Measurements from ENCODE around the gene ID1.
A peak's percentile ranks its signal among the peaks of the same experiment; 100 is the strongest.
"Not testable (repeated sequence)": the region's sequence is repeated elsewhere in the genome, so short reads cannot be mapped to it uniquely, and the experiment has no call there.

The ID1 gene

GRCh38 chr20:31579245-31579644 is 25.8 kb upstream of the ID1 start:
- Mint-ChIP-seq H3K27me3 (no peaks in the 10 kb centered on the region), H3K9me3 (no peaks in the 10 kb centered on the region), H3K27ac (ENCODE audit: low read depth) (no peak overlapping the region), H3K4me3 (no peak overlapping the region), H3K36me3 (ENCODE audit: insufficient read depth) (peaks cover 7% of the 10 kb centered on the region), H3K4me1 (no peaks in the 10 kb centered on the region)
- DNase-seq (ENCODE audit: low spot score in 2 of 2): no peak
- no peak for ATAC-seq (replicated peaks; ENCODE audit: extremely low read depth, poor library complexity, severe bottlenecking)

DNA sequence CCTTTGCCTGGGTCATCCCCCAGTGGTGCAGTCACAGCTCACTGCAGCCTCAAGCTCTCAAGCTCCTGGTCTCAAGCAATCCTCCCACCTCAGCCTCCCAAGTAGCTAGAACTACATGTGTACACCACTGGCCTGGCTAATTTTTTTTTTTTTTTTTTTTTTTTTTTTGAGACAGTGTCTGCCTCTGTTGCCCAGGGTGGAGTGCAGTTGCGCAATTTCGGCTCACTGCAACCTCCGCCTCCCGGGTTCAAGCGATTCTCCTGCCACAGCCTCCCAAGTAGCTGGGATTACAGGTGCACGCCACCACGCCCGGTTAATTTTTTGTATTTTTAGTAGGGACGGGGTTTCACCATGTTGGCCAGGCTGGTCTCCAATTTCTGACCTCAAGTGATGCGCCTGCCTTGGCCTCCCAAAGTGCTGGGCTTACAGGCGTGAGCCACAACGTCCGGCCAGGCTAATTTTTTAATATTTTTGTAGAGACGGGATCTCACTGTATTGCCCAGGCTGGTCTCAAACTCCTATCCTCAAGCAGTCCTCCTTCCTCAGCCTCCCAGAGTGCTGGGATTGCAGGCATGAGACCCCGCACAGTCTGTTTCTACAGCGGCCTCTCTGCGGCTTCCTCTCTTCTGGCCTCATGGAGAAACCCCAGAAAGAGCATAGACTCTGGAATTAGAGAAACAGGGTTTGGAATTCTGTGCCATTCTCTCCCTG is 25.0 kb upstream of the ID1 start:
- DNase-seq (ENCODE audit: low spot score in 2 of 2); H3K4me3 Mint-ChIP-seq; H3K27me3 Mint-ChIP-seq; ATAC-seq (replicated peaks; ENCODE audit: extremely low read depth, poor library complexity, severe bottlenecking); H3K27ac Mint-ChIP-seq (ENCODE audit: low read depth); H3K36me3 Mint-ChIP-seq (ENCODE audit: insufficient read depth); H3K9me3 Mint-ChIP-seq; H3K4me1 Mint-ChIP-seq: not testable (repeated sequence)

- no peak for DNase-seq (ENCODE audit: low spot score in 2 of 2)
- H3K4me1 Mint-ChIP-seq: no peaks in the 10 kb centered on the region
- peaks cover 12% of the 10 kb centered on the region for H3K36me3 Mint-ChIP-seq (ENCODE audit: insufficient read depth)
Measured at GRCh38 chr20:31580706-31581105, 24.4 kb upstream of the ID1 start.

DNA sequence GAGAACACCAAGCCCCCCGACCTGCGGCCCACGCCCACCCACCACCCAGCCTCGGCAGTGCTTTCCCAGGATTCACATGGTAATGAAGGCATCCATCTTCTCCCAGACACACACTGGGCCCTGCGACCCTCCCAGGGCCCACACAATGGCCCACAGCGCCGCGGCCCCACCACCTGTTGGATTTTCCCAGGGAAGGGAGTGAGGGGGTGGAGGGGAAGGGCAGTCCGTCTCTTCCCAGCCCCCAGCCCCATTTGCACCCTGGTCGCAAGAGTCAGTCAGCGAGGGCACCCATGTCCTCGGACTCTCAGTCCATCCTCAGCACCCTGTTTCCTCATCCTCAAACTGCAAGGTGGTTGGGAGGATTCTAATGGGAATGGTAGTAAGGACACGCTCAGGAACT is 23.7 kb upstream of the ID1 start:
- Mint-ChIP-seq H3K27me3 (no peaks in the 10 kb centered on the region), H3K36me3 (ENCODE audit: insufficient read depth) (peaks cover 12% of the 10 kb centered on the region)
- DNase-seq (ENCODE audit: low spot score in 2 of 2): no peak

More at GRCh38 chr20:31580706-31581105, 24.4 kb upstream of the ID1 start:
- no peak for ATAC-seq (replicated peaks; ENCODE audit: extremely low read depth, poor library complexity, severe bottlenecking)
- H3K27me3 Mint-ChIP-seq: no peaks in the 10 kb centered on the region
- H3K4me3 Mint-ChIP-seq: no peak overlapping the region
- no peaks in the 10 kb centered on the region for H3K9me3 Mint-ChIP-seq
- no peak overlapping the region for H3K27ac Mint-ChIP-seq (ENCODE audit: low read depth)

GRCh38 chr20:31587545-31588389 is 17.3 kb upstream of the ID1 start:
- Mint-ChIP-seq H3K4me1 (peaks cover 8% of the 10 kb centered on the region), H3K4me3 (peak overlapping the region; percentile 68), H3K27ac (ENCODE audit: low read depth) (no peak overlapping the region), H3K9me3 (no peaks in the 10 kb centered on the region), H3K36me3 (ENCODE audit: insufficient read depth) (peaks cover 9% of the 10 kb centered on the region), H3K27me3 (peaks cover 17% of the 10 kb centered on the region)
- ATAC-seq (replicated peaks; ENCODE audit: extremely low read depth, poor library complexity, severe bottlenecking) (no peak), DNase-seq (ENCODE audit: low spot score in 2 of 2) (no peak)

More for the DNA sequence above, 23.7 kb upstream of the ID1 start:
- no peak for ATAC-seq (replicated peaks; ENCODE audit: extremely low read depth, poor library complexity, severe bottlenecking)
- no peaks in the 10 kb centered on the region for H3K9me3 Mint-ChIP-seq
- H3K27ac Mint-ChIP-seq (ENCODE audit: low read depth): no peak overlapping the region
- no peak overlapping the region for H3K4me3 Mint-ChIP-seq
- H3K4me1 Mint-ChIP-seq: no peaks in the 10 kb centered on the region

DNA sequence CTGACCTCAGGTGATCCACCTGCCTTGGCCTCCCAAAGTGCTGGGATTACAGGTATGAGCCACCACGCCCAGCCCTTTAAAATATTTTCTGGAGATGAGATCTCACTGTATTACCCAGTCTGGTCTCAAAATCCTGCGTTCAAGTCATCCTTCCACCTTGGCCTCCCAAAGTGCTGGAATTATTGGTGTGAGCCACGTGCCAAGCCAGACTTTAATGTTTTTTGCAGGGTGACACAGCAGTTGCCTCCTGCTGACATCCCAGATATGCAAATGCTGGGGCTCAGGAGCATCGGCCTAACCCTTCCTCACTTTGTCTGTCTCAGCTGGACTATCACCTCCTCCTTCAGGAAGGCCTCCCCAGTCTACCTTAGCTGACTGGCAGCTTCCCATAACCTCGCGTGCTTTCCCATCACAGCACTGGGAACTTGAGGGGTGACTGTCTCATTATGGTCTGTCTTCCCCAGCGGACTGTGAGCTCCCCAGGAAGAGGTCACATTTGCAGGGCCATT is 14.3 kb upstream of the ID1 start:
- ATAC-seq (replicated peaks; ENCODE audit: extremely low read depth, poor library complexity, severe bottlenecking) (no peak), DNase-seq (ENCODE audit: low spot score in 2 of 2) (no peak)
- H3K4me1 Mint-ChIP-seq: peaks cover 8% of the 10 kb centered on the region
- H3K36me3 Mint-ChIP-seq (ENCODE audit: insufficient read depth): peaks cover 4% of the 10 kb centered on the region
- H3K27ac Mint-ChIP-seq (ENCODE audit: low read depth): no peak overlapping the region
- no peak overlapping the region for H3K4me3 Mint-ChIP-seq
- H3K27me3 Mint-ChIP-seq: peaks cover 21% of the 10 kb centered on the region
- H3K9me3 Mint-ChIP-seq: no peaks in the 10 kb centered on the region

GRCh38 chr20:31593221-31594001 is 11.7 kb upstream of the ID1 start:
- Mint-ChIP-seq H3K9me3 (no peaks in the 10 kb centered on the region), H3K27ac (ENCODE audit: low read depth) (no peak overlapping the region), H3K27me3 (peaks cover 16% of the 10 kb centered on the region), H3K4me3 (no peak overlapping the region), H3K36me3 (ENCODE audit: insufficient read depth) (peaks cover 4% of the 10 kb centered on the region), H3K4me1 (peaks cover 2% of the 10 kb centered on the region)
- DNase-seq (ENCODE audit: low spot score in 2 of 2) (no peak), ATAC-seq (replicated peaks; ENCODE audit: extremely low read depth, poor library complexity, severe bottlenecking) (no peak)

DNA sequence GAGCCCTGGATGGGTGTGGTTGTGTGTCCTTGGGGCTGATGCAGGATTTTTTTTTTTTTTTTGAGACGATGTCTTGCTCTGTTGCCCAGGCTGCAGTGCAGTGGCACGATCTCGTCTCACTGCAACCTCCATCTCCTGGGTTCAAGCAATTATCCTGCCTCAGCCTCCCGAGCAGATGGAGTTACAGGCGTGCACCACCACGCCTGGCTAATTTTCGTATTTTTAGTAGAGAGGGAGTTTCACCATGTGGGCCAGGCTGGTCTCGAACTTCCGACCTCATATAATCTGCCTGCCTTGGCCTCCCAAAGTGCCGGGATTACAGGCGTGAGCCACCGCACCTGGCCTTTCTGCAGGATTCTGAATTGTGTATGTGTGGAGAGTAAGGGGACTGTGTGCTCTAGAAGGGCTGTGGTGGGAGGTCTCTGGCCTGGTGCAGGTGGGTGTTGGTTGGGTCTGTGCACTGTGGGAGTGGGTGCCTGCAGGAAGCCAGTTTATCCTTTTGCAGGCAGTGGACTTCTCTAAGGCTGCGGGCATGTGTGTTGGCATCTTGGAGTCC is 11.0 kb upstream of the ID1 start:
- DNase-seq (ENCODE audit: low spot score in 2 of 2) (no peak), ATAC-seq (replicated peaks; ENCODE audit: extremely low read depth, poor library complexity, severe bottlenecking) (no peak)
- Mint-ChIP-seq H3K9me3 (no peaks in the 10 kb centered on the region), H3K4me3 (no peak overlapping the region), H3K27ac (ENCODE audit: low read depth) (no peak overlapping the region), H3K27me3 (peaks cover 10% of the 10 kb centered on the region), H3K4me1 (no peaks in the 10 kb centered on the region), H3K36me3 (ENCODE audit: insufficient read depth) (no peaks in the 10 kb centered on the region)

- Mint-ChIP-seq H3K27me3 (peaks cover 8% of the 10 kb centered on the region), H3K27ac (ENCODE audit: low read depth) (no peak overlapping the region)
- ATAC-seq (replicated peaks; ENCODE audit: extremely low read depth, poor library complexity, severe bottlenecking): no peak
Measured at GRCh38 chr20:31594558-31595379, 10.3 kb upstream of the ID1 start.

DNA sequence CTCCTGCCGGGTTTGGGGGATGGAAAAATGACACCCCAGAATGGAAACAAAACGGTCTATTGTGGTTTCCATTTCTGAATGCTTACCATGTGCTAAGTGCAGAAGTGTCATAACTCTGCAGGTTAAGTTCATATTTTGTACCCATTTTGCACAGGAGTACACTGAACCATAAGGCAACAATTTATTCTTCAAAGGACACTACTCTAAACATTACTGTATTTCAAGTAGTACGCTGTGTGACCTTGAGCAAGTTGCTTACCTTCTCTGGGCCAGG is 9.8 kb upstream of the ID1 start:
- ATAC-seq (replicated peaks; ENCODE audit: extremely low read depth, poor library complexity, severe bottlenecking) (no peak), DNase-seq (ENCODE audit: low spot score in 2 of 2) (no peak)
- H3K4me1 Mint-ChIP-seq: no peaks in the 10 kb centered on the region
- H3K4me3 Mint-ChIP-seq: no peak overlapping the region
- no peak overlapping the region for H3K27ac Mint-ChIP-seq (ENCODE audit: low read depth)
- H3K9me3 Mint-ChIP-seq: no peaks in the 10 kb centered on the region
- peaks cover 8% of the 10 kb centered on the region for H3K27me3 Mint-ChIP-seq
- no peaks in the 10 kb centered on the region for H3K36me3 Mint-ChIP-seq (ENCODE audit: insufficient read depth)

More at GRCh38 chr20:31594558-31595379, 10.3 kb upstream of the ID1 start:
- no peak for DNase-seq (ENCODE audit: low spot score in 2 of 2)
- no peaks in the 10 kb centered on the region for H3K4me1 Mint-ChIP-seq
- no peak overlapping the region for H3K4me3 Mint-ChIP-seq
- H3K9me3 Mint-ChIP-seq: no peaks in the 10 kb centered on the region
- H3K36me3 Mint-ChIP-seq (ENCODE audit: insufficient read depth): no peaks in the 10 kb centered on the region

DNA sequence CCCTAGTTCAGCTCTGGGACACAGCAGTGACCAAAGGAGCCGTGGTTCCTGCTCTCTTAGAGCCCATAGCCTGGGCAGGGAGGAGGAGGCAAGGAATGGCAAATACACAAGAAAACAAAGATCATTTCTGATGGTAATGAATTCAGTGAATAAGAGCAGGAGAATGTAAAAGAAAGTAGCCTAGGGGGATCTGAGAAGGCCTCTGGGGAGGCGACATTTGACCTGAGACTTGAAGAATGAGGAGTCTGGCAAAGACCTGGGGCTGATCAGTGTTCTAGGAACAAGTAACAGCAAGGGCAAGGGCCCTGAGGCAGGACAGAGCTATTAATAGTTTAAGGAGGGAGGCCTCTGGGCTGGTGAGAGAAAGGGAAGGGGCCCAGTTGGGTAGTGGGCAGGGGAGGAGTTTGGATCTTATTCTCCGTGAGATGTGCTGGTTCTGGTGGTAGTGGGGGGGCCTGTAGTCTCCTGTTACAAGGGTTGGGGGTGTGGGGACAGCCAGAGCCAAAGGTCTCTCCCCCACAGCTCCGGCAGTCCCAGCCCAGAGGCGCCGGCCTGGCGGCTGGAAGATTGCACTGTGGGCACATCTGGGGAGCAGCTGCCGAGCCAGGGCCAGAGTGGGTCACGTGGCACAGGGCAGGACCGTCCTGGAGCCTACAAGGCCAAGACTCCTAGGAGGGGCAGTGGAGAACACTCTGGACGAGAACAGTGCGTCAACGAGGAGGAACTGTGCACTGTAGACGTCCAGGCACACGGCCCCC is 9.3 kb upstream of the ID1 start:
- H3K27ac Mint-ChIP-seq (ENCODE audit: low read depth): no peak overlapping the region

More for the DNA sequence above, 9.3 kb upstream of the ID1 start:
- no peaks in the 10 kb centered on the region for H3K36me3 Mint-ChIP-seq (ENCODE audit: insufficient read depth)
- DNase-seq (ENCODE audit: low spot score in 2 of 2) (no peak), ATAC-seq (replicated peaks; ENCODE audit: extremely low read depth, poor library complexity, severe bottlenecking) (no peak)
- H3K9me3 Mint-ChIP-seq: no peaks in the 10 kb centered on the region
- no peak overlapping the region for H3K4me3 Mint-ChIP-seq
- H3K4me1 Mint-ChIP-seq: no peaks in the 10 kb centered on the region
- peaks cover 8% of the 10 kb centered on the region for H3K27me3 Mint-ChIP-seq

All from central memory CD8-positive, alpha-beta T cell (primary cell).